Astrocyte (in vitro differentiated cells and primary cell): ENCODE results near the gene PRR29. TPM values are rescaled to one million over a fixed set of nuclear protein-coding genes. Genes with fewer than 3 reads are reported as not detected.

Experiments used
- DNase-seq: peaks from one replicate; pipeline ENCODE4 v3.0.0-alpha.2; 2010; ENCODE audit warnings: low read depth
- FAIRE-seq: peaks from 2 replicates; lab custom pipeline; 2011; peaks lifted over from hg19 to GRCh38; lab: Jason Lieb, UNC
- H2AFZ ChIP-seq: 2 replicates; pipeline ENCODE4 v1.6.0; 2012; ENCODE audit warnings: low read depth, low read length, inconsistent platforms
- H3K27ac ChIP-seq: 2 replicates; pipeline ENCODE4 v1.5.1; 2011; ENCODE audit warnings: low read depth, low read length, inconsistent platforms
- H3K27me3 ChIP-seq: 2 replicates; pipeline ENCODE4 v1.6.0; 2011; ENCODE audit warnings: low read length, inconsistent platforms; ENCODE audit not compliant: insufficient read depth
- H3K36me3 ChIP-seq: 2 replicates; pipeline ENCODE4 v1.5.1; 2011; ENCODE audit warnings: low read length, inconsistent platforms; ENCODE audit not compliant: insufficient read depth
- H3K4me1 ChIP-seq: 2 replicates; pipeline ENCODE4 v1.5.1; 2011; ENCODE audit warnings: low read length, inconsistent platforms; ENCODE audit not compliant: insufficient read depth
- H3K4me2 ChIP-seq: 2 replicates; pipeline ENCODE4 v1.6.0; 2012; ENCODE audit warnings: low read length, inconsistent platforms
- H3K4me3 ChIP-seq: 2 replicates; pipeline ENCODE4 v1.5.1; 2011; ENCODE audit warnings: low read depth, mild to moderate bottlenecking, low read length, inconsistent platforms; ENCODE audit not compliant: insufficient read depth
- H3K79me2 ChIP-seq: 2 replicates; pipeline ENCODE4 v1.6.0; 2012; ENCODE audit warnings: mild to moderate bottlenecking, low read length, inconsistent platforms; ENCODE audit not compliant: insufficient read depth
- H3K9ac ChIP-seq: 2 replicates; pipeline ENCODE4 v1.6.0; 2012; ENCODE audit warnings: mild to moderate bottlenecking, low read length, inconsistent platforms
- H3K9me3 ChIP-seq: 2 replicates; pipeline ENCODE4 v1.5.1; 2012; ENCODE audit warnings: low read depth, mild to moderate bottlenecking, low read length, inconsistent platforms; ENCODE audit not compliant: insufficient read depth
- H4K20me1 ChIP-seq: 2 replicates; pipeline ENCODE4 v1.6.0; 2012; ENCODE audit warnings: low read length, inconsistent platforms; ENCODE audit not compliant: insufficient read depth
- H3K27ac Mint-ChIP-seq: one replicate; pipeline ENCODE4 v1.8.0; 2021; ENCODE audit warnings: mild to moderate bottlenecking, mixed read lengths; ENCODE audit not compliant: unreplicated experiment
- H3K27me3 Mint-ChIP-seq: one replicate; pipeline ENCODE4 v1.8.0; 2021; ENCODE audit warnings: low read depth, mixed read lengths; ENCODE audit not compliant: unreplicated experiment
- H3K36me3 Mint-ChIP-seq: one replicate; pipeline ENCODE4 v1.8.0; 2021; ENCODE audit warnings: low read depth, mixed read lengths; ENCODE audit not compliant: unreplicated experiment
- H3K4me1 Mint-ChIP-seq: one replicate; pipeline ENCODE4 v1.8.0; 2021; ENCODE audit warnings: low read depth, mixed read lengths; ENCODE audit not compliant: unreplicated experiment
- H3K4me3 Mint-ChIP-seq: one replicate; pipeline ENCODE4 v1.8.0; 2021; ENCODE audit warnings: mild to moderate bottlenecking, moderate library complexity, mixed read lengths; ENCODE audit not compliant: unreplicated experiment
- H3K9me3 Mint-ChIP-seq: one replicate; pipeline ENCODE4 v1.8.0; 2021; ENCODE audit warnings: mild to moderate bottlenecking, mixed read lengths; ENCODE audit not compliant: unreplicated experiment
- EZH2 ChIP-seq: IDR thresholded peaks from 2 replicates; pipeline ENCODE4 v1.6.1; 2012; ENCODE audit warnings: mild to moderate bottlenecking, low read length, inconsistent platforms; ENCODE audit not compliant: insufficient read depth
- total RNA-seq: library from RNA; stranded (reverse); gene quantifications from 2 replicates; pipeline ENCODE4 v1.2.1, GENCODE V29; 2021
- TF ChIP-seq, protein P1 (sequence below): IDR thresholded peaks from 2 replicates; pipeline ENCODE4 v1.5.1; 2011; ENCODE audit warnings: low read depth, mild to moderate bottlenecking, inconsistent platforms, low read length, moderate library complexity; ENCODE audit not compliant: insufficient read depth

The PRR29 gene
- total RNA-seq, 1 donor from 2014 or later, result 0.54 TPM

GRCh38 chr17:63996430-63997182 is 1.5 kb upstream of the PRR29 start:
- TF ChIP-seq EZH2, result no peak
- TF ChIP-seq, protein P1, sequence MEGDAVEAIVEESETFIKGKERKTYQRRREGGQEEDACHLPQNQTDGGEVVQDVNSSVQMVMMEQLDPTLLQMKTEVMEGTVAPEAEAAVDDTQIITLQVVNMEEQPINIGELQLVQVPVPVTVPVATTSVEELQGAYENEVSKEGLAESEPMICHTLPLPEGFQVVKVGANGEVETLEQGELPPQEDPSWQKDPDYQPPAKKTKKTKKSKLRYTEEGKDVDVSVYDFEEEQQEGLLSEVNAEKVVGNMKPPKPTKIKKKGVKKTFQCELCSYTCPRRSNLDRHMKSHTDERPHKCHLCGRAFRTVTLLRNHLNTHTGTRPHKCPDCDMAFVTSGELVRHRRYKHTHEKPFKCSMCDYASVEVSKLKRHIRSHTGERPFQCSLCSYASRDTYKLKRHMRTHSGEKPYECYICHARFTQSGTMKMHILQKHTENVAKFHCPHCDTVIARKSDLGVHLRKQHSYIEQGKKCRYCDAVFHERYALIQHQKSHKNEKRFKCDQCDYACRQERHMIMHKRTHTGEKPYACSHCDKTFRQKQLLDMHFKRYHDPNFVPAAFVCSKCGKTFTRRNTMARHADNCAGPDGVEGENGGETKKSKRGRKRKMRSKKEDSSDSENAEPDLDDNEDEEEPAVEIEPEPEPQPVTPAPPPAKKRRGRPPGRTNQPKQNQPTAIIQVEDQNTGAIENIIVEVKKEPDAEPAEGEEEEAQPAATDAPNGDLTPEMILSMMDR, result no peak
- no peaks in the 10 kb centered on the region for H3K9me3 ChIP-seq
- H3K36me3 ChIP-seq, result no peaks in the 10 kb centered on the region
- no peak overlapping the region for H2AFZ ChIP-seq
- Mint-ChIP-seq H3K4me3 (peak overlapping the region; percentile 67), H3K27ac (no peak overlapping the region), H3K4me1 (no peaks in the 10 kb centered on the region), H3K9me3 (no peaks in the 10 kb centered on the region), H3K36me3 (no peaks in the 10 kb centered on the region), H3K27me3 (peaks cover 55% of the 10 kb centered on the region)
- no peak overlapping the region for H3K4me2 ChIP-seq
- no peak overlapping the region for H3K9ac ChIP-seq
- DNase-seq (no peak), FAIRE-seq (no peak)
- H4K20me1 ChIP-seq, result no peaks in the 10 kb centered on the region
- no peaks in the 10 kb centered on the region for H3K79me2 ChIP-seq
- H3K4me3 ChIP-seq, result no peak overlapping the region
- no peaks in the 10 kb centered on the region for H3K4me1 ChIP-seq
- H3K27ac ChIP-seq, result no peak overlapping the region
- peaks cover 37% of the 10 kb centered on the region for H3K27me3 ChIP-seq

- H3K27me3 Mint-ChIP-seq, result peaks cover 48% of the 10 kb centered on the region
- no peak for FAIRE-seq
Measured at GRCh38 chr17:63997341-63998048, 656 bp upstream of the PRR29 start.

More at GRCh38 chr17:63997341-63998048, 656 bp upstream of the PRR29 start:
- no peak overlapping the region for H3K27ac Mint-ChIP-seq
- no peak overlapping the region for H3K9ac ChIP-seq
- no peaks in the 10 kb centered on the region for H3K36me3 ChIP-seq
- no peaks in the 10 kb centered on the region for H3K36me3 Mint-ChIP-seq
- no peaks in the 10 kb centered on the region for H3K4me1 Mint-ChIP-seq
- TF ChIP-seq, protein P1, result no peak
- TF ChIP-seq EZH2, result no peak
- no peaks in the 10 kb centered on the region for H3K9me3 ChIP-seq
- DNase-seq, result no peak
- peak overlapping the region; percentile 90 for H3K4me2 ChIP-seq
- H3K4me1 ChIP-seq, result no peaks in the 10 kb centered on the region
- H2AFZ ChIP-seq, result peak overlapping the region; percentile 96
- H3K27ac ChIP-seq, result no peak overlapping the region
- peaks cover 30% of the 10 kb centered on the region for H3K27me3 ChIP-seq
- H3K4me3 Mint-ChIP-seq, result peak overlapping the region; percentile 80
- no peaks in the 10 kb centered on the region for H3K79me2 ChIP-seq
- H3K4me3 ChIP-seq, result peak overlapping the region; percentile 64
- no peaks in the 10 kb centered on the region for H3K9me3 Mint-ChIP-seq
- no peaks in the 10 kb centered on the region for H4K20me1 ChIP-seq
